ENCODE measurements around the gene MON1B.
A peak's percentile ranks its signal among the peaks of the same experiment; 100 is the strongest.
"Not testable (repeated sequence)": the region's sequence is repeated elsewhere in the genome, so short reads cannot be mapped to it uniquely, and the experiment has no call there.

Gene MON1B

GRCh38 chr16:77190478-77191258 lies at the start of gene MON1B:
Gene MON1B (plus strand): TSS chr16:77191190. CDS start chr16:77191486, 296 bp downstream.
- peak; percentile 95 for DNase-seq

- DNase-seq, result no peak
Observed at GRCh38 chr16:77143364-77143763, 47.6 kb upstream of the MON1B start.

GRCh38 chr16:77148121-77148520 lies 42.9 kb upstream of the MON1B start:
- DNase-seq, result no peak

GRCh38 chr16:77157346-77158058 lies 33.5 kb upstream of the MON1B start:
- DNase-seq, result no peak

GRCh38 chr16:77158293-77158692 lies 32.7 kb upstream of the MON1B start:
- DNase-seq, result no peak

GRCh38 chr16:77165006-77165405 lies 26.0 kb upstream of the MON1B start:
- no peak for DNase-seq

- DNase-seq, result not testable (repeated sequence)
Observed at GRCh38 chr16:77165536-77166236, 25.3 kb upstream of the MON1B start.

- DNase-seq, result no peak
Observed at GRCh38 chr16:77166726-77167125, 24.3 kb upstream of the MON1B start.

GRCh38 chr16:77168901-77169300 lies 22.1 kb upstream of the MON1B start:
- no peak for DNase-seq

- peak; percentile 41 for DNase-seq
Observed at GRCh38 chr16:77169650-77170236, 21.2 kb upstream of the MON1B start.

GRCh38 chr16:77170805-77171204 lies 20.2 kb upstream of the MON1B start:
- DNase-seq, result no peak

- peak; percentile 59 for DNase-seq
Observed at GRCh38 chr16:77171745-77172635, 19.0 kb upstream of the MON1B start.

- no peak for DNase-seq
Observed at GRCh38 chr16:77172951-77173350, 18.0 kb upstream of the MON1B start.

GRCh38 chr16:77183137-77183536 lies 7.9 kb upstream of the MON1B start:
- DNase-seq, result no peak

- DNase-seq, result not testable (repeated sequence)
Observed at GRCh38 chr16:77186298-77186697, 4.7 kb upstream of the MON1B start.

- DNase-seq, result no peak
Observed at GRCh38 chr16:77190190-77190477, 856 bp upstream of the MON1B start.

GRCh38 chr16:77191259-77191969 lies 424 bp downstream of the MON1B start:
- no peak for DNase-seq

- no peak for DNase-seq
Observed at GRCh38 chr16:77193377-77193776, 2.4 kb downstream of the MON1B start.

- DNase-seq, result no peak
Observed at GRCh38 chr16:77194295-77195231, 3.6 kb downstream of the MON1B start.

GRCh38 chr16:77195411-77195810 lies 4.4 kb downstream of the MON1B start:
- no peak for DNase-seq

- DNase-seq, result no peak
Observed at GRCh38 chr16:77197747-77198146, 6.8 kb downstream of the MON1B start.

Measured in NCI-H748 treated with DMSO at 0.1 percent for 48 hours (cell line).